ENCODE results near the gene SLCO1B3.

SLCO1B3 gene

GRCh38 chr12:20946732-20947131 is 136.2 kb downstream of the SLCO1B3 start:
- Histone ChIP-seq H3K27me3 (ENCODE audit: insufficient read depth, low read length, poor library complexity) (no peaks in the 10 kb centered on the region), H3K4me3 (ENCODE audit: low read depth in 1 of 2, low read length in 2 of 2) (no peak overlapping the region), H3K9me3 (ENCODE audit: insufficient read depth, low read length, severe bottlenecking) (no peaks in the 10 kb centered on the region), H3K4me1 (ENCODE audit: insufficient read depth, low read length) (no peaks in the 10 kb centered on the region), H3K27ac (ENCODE audit: low read length) (no peak overlapping the region), H4K20me1 (ENCODE audit: insufficient read depth, low read length) (no peaks in the 10 kb centered on the region), H3K36me3 (ENCODE audit: insufficient read depth, low read length) (no peaks in the 10 kb centered on the region), H2AFZ (ENCODE audit: low read depth, low read length) (no peak overlapping the region), H3K4me2 (ENCODE audit: insufficient read depth, low read length) (no peak overlapping the region), H3K79me2 (ENCODE audit: insufficient read depth, low read length) (no peaks in the 10 kb centered on the region), H3K9ac (ENCODE audit: low read depth, low read length) (no peak overlapping the region)
- ATAC-seq (ENCODE audit: insufficient read depth, low read depth) (peak; percentile 48; the same call in 1 of the 3 replicates), DNase-seq (peak; percentile 17)
- peak; percentile 54 for TF ChIP-seq CTCF (IDR thresholded peaks at IDR 0.05; ENCODE audit: borderline replicate concordance, extremely low read depth, low read length, poor library complexity, severe bottlenecking)
- no peak for TF ChIP-seq EZH2 (IDR thresholded peaks at IDR 0.05; ENCODE audit: borderline replicate concordance, low read depth, low read length, severe bottlenecking)

GRCh38 chr12:20950248-20950647 is 139.7 kb downstream of the SLCO1B3 start:
- DNase-seq: no peak
- no peak overlapping the region for H3K4me2 ChIP-seq (ENCODE audit: insufficient read depth, low read length)
- H3K4me3 ChIP-seq (ENCODE audit: low read depth in 1 of 2, low read length in 2 of 2): no peak overlapping the region
- H3K27ac ChIP-seq (ENCODE audit: low read length): no peak overlapping the region
- peak; percentile 71 for TF ChIP-seq CTCF (IDR thresholded peaks at IDR 0.05; ENCODE audit: borderline replicate concordance, extremely low read depth, low read length, poor library complexity, severe bottlenecking)
- TF ChIP-seq EZH2 (IDR thresholded peaks at IDR 0.05; ENCODE audit: borderline replicate concordance, low read depth, low read length, severe bottlenecking): no peak
- no peak overlapping the region for H2AFZ ChIP-seq (ENCODE audit: low read depth, low read length)
- no peaks in the 10 kb centered on the region for H3K36me3 ChIP-seq (ENCODE audit: insufficient read depth, low read length)
- no peaks in the 10 kb centered on the region for H3K4me1 ChIP-seq (ENCODE audit: insufficient read depth, low read length)
- no peaks in the 10 kb centered on the region for H3K79me2 ChIP-seq (ENCODE audit: insufficient read depth, low read length)
- peak; percentile 86 for ATAC-seq (ENCODE audit: insufficient read depth, low read depth)
- H4K20me1 ChIP-seq (ENCODE audit: insufficient read depth, low read length): no peaks in the 10 kb centered on the region
- H3K27me3 ChIP-seq (ENCODE audit: insufficient read depth, low read length, poor library complexity): no peaks in the 10 kb centered on the region
- no peak overlapping the region for H3K9ac ChIP-seq (ENCODE audit: low read depth, low read length)
- no peaks in the 10 kb centered on the region for H3K9me3 ChIP-seq (ENCODE audit: insufficient read depth, low read length, severe bottlenecking)

- H3K27me3 ChIP-seq (ENCODE audit: insufficient read depth, low read length, poor library complexity): no peaks in the 10 kb centered on the region
- no peak overlapping the region for H3K9ac ChIP-seq (ENCODE audit: low read depth, low read length)
- TF ChIP-seq EZH2 (IDR thresholded peaks at IDR 0.05; ENCODE audit: borderline replicate concordance, low read depth, low read length, severe bottlenecking) (no peak), CTCF (IDR thresholded peaks at IDR 0.05; ENCODE audit: borderline replicate concordance, extremely low read depth, low read length, poor library complexity, severe bottlenecking) (no peak)
- no peaks in the 10 kb centered on the region for H3K79me2 ChIP-seq (ENCODE audit: insufficient read depth, low read length)
- H3K4me2 ChIP-seq (ENCODE audit: insufficient read depth, low read length): no peak overlapping the region
- H3K9me3 ChIP-seq (ENCODE audit: insufficient read depth, low read length, severe bottlenecking): no peaks in the 10 kb centered on the region
- H2AFZ ChIP-seq (ENCODE audit: low read depth, low read length): no peak overlapping the region
- H3K4me1 ChIP-seq (ENCODE audit: insufficient read depth, low read length): no peaks in the 10 kb centered on the region
- H3K27ac ChIP-seq (ENCODE audit: low read length): no peak overlapping the region
- DNase-seq (no peak), ATAC-seq (ENCODE audit: insufficient read depth, low read depth) (no peak)
- H4K20me1 ChIP-seq (ENCODE audit: insufficient read depth, low read length): no peaks in the 10 kb centered on the region
- H3K36me3 ChIP-seq (ENCODE audit: insufficient read depth, low read length): no peaks in the 10 kb centered on the region
- no peak overlapping the region for H3K4me3 ChIP-seq (ENCODE audit: low read depth in 1 of 2, low read length in 2 of 2)
These were observed 152.8 kb downstream of the SLCO1B3 start for GRCh38 chr12:20963303-20963702.

- Histone ChIP-seq H4K20me1 (ENCODE audit: insufficient read depth, low read length) (no peaks in the 10 kb centered on the region), H3K36me3 (ENCODE audit: insufficient read depth, low read length) (no peaks in the 10 kb centered on the region), H2AFZ (ENCODE audit: low read depth, low read length) (no peak overlapping the region), H3K79me2 (ENCODE audit: insufficient read depth, low read length) (no peaks in the 10 kb centered on the region), H3K4me3 (ENCODE audit: low read depth in 1 of 2, low read length in 2 of 2) (no peak overlapping the region), H3K9me3 (ENCODE audit: insufficient read depth, low read length, severe bottlenecking) (no peaks in the 10 kb centered on the region), H3K27ac (ENCODE audit: low read length) (no peak overlapping the region), H3K4me2 (ENCODE audit: insufficient read depth, low read length) (no peak overlapping the region), H3K4me1 (ENCODE audit: insufficient read depth, low read length) (no peaks in the 10 kb centered on the region), H3K27me3 (ENCODE audit: insufficient read depth, low read length, poor library complexity) (no peaks in the 10 kb centered on the region), H3K9ac (ENCODE audit: low read depth, low read length) (no peak overlapping the region)
- no peak for TF ChIP-seq EZH2 (IDR thresholded peaks at IDR 0.05; ENCODE audit: borderline replicate concordance, low read depth, low read length, severe bottlenecking)
- TF ChIP-seq CTCF (IDR thresholded peaks at IDR 0.05; ENCODE audit: borderline replicate concordance, extremely low read depth, low read length, poor library complexity, severe bottlenecking): no peak
- no peak for ATAC-seq (ENCODE audit: insufficient read depth, low read depth)
- DNase-seq: no peak
These were observed 153.3 kb downstream of the SLCO1B3 start for GRCh38 chr12:20963762-20964161.
